ENCODE data around the gene IMPA2.

GRCh38 chr18:12026562-12026961, 45.3 kb downstream of the IMPA2 start:
- TF ChIP-seq CTCF (IDR thresholded peaks at IDR 0.05) (no peak), EZH2phosphoT487 (IDR thresholded peaks at IDR 0.05) (no peak)

Data from neural progenitor cell (in vitro differentiated cells).